Heart left ventricle (tissue), 13 donors: ENCODE results near the gene F3.

Source experiments
- POLR2A ChIP-seq, 2 donors: fragments of 450-650 bp; IDR thresholded peaks; one replicate each; pipeline ENCODE4 v1.6.1; 2017; ENCODE audit warnings: antibody characterized with exemption in 2 of 2, mild to moderate bottlenecking in 2 of 2, moderate library complexity in 2 of 2
- TF ChIP-seq, protein P1 (sequence below), 12 donors: fragments of 200-600 bp; sonication (generic) in 4 of 12; IDR thresholded peaks; one replicate each; pipeline versions ENCODE4 v1.5.0 to v1.8.0; 2018 to 2022; ENCODE audit warnings: antibody characterized with exemption in 12 of 12, mild to moderate bottlenecking in 5 of 12
- donor health status: ischemic (EF 13 %, LVEDD 7.1; RV severe dilation, severe dysfunction).
- donor health status: DM: no; HTN: yes; CAD: no.
- donor health status: DM: no; HTN: no; CAD: no.
- donor health status: ischemic (EF 25% LVEDD 6.9; RV normal size, moderate dysfunction).
- donor health status: ischemic (EF 25% LVEDD 5.7; RV mildly dilated, moderate dysfunction).
- donor health status: ischemic (EF 35%, LVEDD 5.7; RV mildly dilated, moderate dysfunction).
- donor health status: nonischemic (EF 11% LVEDD 7.7; RV severe dilation, severe dysfunction).
- donor health status: DM: yes; HTN: yes; CAD: no.
- donor health status: PGD.
- donor health status: ischemic (EF 29% LVEDD 5.4; RV normal size, mild dysfunction).
- donor health status: nonischemic (EF 23%, LVEDD 6.1; RV moderate dilation, normal function).

DNA sequence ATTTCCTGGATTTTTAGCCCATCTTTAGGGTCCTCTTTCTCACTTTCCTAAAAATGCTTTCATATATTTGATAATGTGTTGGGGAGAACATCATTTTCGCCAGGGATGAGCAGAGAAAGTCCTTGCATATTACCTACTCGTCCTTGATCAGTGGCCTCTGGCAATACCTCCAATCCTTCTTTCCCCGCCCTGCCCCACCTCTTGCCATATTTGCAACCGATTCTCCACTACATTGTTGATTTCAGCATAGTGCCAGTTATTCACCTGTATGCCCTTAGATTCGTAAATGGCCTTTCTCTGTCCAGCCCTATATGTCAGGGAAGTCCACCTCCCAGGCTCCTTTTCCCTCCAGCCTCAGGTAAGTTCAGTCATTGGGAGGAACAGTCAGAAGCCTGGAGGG is 13.5 kb upstream of the F3 start:
- TF ChIP-seq, protein P1, sequence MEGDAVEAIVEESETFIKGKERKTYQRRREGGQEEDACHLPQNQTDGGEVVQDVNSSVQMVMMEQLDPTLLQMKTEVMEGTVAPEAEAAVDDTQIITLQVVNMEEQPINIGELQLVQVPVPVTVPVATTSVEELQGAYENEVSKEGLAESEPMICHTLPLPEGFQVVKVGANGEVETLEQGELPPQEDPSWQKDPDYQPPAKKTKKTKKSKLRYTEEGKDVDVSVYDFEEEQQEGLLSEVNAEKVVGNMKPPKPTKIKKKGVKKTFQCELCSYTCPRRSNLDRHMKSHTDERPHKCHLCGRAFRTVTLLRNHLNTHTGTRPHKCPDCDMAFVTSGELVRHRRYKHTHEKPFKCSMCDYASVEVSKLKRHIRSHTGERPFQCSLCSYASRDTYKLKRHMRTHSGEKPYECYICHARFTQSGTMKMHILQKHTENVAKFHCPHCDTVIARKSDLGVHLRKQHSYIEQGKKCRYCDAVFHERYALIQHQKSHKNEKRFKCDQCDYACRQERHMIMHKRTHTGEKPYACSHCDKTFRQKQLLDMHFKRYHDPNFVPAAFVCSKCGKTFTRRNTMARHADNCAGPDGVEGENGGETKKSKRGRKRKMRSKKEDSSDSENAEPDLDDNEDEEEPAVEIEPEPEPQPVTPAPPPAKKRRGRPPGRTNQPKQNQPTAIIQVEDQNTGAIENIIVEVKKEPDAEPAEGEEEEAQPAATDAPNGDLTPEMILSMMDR (IDR thresholded peaks at IDR 0.05), result no peak
- no peak for TF ChIP-seq POLR2A (IDR thresholded peaks at IDR 0.05)
